ENCODE results near the gene LYPD3.
"Not testable (repeated sequence)": the region's sequence is repeated elsewhere in the genome, so short reads cannot be mapped to it uniquely, and the experiment has no call there.

LYPD3 gene

GRCh38 chr19:43461303-43461702, 4.1 kb downstream of the LYPD3 start:
- DNase-seq (ENCODE audit: low read depth in 2 of 2), result no peak

GRCh38 chr19:43460362-43461016, 4.9 kb downstream of the LYPD3 start:
- no peak for DNase-seq (ENCODE audit: low read depth in 2 of 2)

GRCh38 chr19:43457809-43458208, 7.6 kb downstream of the LYPD3 start:
- DNase-seq (ENCODE audit: low read depth in 2 of 2), result no peak

GRCh38 chr19:43455321-43456113, 9.9 kb downstream of the LYPD3 start:
- no peak for DNase-seq (ENCODE audit: low read depth in 2 of 2)

- no peak for DNase-seq (ENCODE audit: low read depth in 2 of 2)
Measured at GRCh38 chr19:43454031-43454430, 11.4 kb downstream of the LYPD3 start.

DNA sequence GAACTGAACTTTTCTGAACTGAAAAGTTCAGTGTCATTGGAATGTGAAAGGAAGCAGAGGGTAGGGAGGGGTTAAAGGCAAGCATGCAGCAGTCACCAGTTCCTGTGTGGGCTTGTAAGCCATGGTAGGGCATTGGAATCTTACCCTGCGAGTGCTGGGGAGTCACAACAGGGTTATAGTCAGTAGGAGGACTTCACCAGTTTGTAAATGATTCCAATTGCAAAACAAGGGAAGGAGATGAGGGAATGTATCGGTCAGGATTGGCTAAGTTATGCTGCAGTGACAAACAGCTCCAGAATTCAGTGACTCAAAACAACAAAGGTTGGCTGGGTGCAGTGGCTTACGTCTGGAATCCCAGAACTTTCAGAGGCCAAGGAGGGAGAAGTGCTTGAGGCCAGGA, 12.8 kb downstream of the LYPD3 start:
- no peak for DNase-seq (ENCODE audit: low read depth in 2 of 2)

- no peak for DNase-seq (ENCODE audit: low read depth in 2 of 2)
Measured at GRCh38 chr19:43450545-43450997, 14.8 kb downstream of the LYPD3 start.

GRCh38 chr19:43447655-43448054, 17.8 kb downstream of the LYPD3 start:
- DNase-seq (ENCODE audit: low read depth in 2 of 2), result no peak

DNA sequence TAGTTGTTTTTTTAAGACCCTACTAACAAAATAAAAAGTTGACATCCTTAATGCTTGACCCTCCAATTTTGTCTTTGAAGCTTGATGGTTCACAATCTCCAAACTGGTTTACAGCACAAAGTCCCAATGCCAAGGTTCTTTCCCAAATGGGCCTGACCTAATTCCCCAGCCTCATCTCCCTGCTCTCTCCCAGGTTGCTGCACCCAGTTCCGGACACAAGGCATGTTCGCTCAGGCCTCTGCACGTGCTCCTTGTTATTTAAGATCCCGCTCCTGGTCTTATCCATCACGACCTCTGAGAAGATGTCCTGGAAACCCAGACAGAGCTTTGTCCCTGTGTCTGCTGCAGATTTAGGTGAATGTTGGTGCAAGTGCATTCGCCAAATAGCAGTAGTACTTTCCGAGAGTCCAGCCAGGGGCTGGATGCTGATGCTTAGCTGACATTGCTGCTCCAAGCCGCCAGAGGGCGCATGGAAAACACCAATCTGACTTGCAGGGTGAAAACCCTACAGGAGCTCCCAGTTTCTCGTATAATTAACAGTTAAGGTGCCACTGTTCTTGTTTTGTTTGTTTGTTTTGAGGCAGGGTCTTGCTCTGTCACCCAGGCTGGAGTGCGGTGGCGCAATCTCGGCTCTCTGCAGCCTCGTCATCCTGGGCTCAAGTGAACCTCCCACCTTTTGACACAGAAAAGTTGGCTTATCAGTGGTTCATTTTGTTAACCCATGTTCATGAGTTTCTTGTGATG, 18.5 kb downstream of the LYPD3 start:
- DNase-seq (ENCODE audit: low read depth in 2 of 2), result peak; percentile 65 to 72

GRCh38 chr19:43445426-43445825, 20.0 kb downstream of the LYPD3 start:
- DNase-seq (ENCODE audit: low read depth in 2 of 2), result no peak

GRCh38 chr19:43444531-43445287, 20.7 kb downstream of the LYPD3 start:
- no peak for DNase-seq (ENCODE audit: low read depth in 2 of 2)

DNA sequence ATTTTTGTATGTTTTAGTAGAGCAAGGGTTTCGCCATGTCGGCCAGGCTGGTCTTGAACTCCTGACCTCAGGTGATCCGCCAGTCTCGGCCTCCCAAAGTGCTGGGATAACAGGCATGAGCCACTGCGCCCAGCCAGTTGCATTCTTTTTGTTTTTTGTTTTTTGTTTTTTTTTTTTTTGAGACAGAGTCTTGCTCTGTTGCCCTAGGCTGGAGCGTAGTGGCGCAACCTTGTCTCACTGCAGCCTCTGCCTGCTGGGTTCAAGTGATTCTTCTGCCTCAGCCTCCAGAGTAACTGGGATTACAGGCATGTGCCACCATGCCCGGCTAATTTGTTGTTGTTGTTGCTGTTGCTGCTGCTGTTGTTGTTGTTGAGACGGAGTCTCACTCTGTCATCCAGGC, 21.3 kb downstream of the LYPD3 start:
- DNase-seq (ENCODE audit: low read depth in 2 of 2), result not testable (repeated sequence)

GRCh38 chr19:43441716-43442115, 23.7 kb downstream of the LYPD3 start:
- DNase-seq (ENCODE audit: low read depth in 2 of 2), result no peak

DNA sequence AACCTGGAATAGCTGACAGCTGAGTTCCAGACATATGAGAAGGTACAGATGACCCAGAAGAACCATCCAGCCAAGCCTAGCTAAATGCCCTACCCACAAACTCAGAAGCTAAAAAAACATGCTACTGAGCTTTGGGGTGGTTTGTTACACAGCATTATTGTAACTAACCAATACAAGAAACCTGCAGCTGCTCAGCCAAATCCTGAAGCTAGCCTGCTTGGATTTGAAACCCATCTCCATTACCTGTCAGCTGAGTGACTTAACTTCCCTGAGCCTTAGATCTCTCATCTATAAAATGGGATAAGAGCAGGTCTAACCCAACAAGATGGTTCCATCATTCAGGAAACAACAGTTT, 25.7 kb downstream of the LYPD3 start:
- no peak for DNase-seq (ENCODE audit: low read depth in 2 of 2)

GRCh38 chr19:43439032-43439708, 26.2 kb downstream of the LYPD3 start:
- no peak for DNase-seq (ENCODE audit: low read depth in 2 of 2)

DNA sequence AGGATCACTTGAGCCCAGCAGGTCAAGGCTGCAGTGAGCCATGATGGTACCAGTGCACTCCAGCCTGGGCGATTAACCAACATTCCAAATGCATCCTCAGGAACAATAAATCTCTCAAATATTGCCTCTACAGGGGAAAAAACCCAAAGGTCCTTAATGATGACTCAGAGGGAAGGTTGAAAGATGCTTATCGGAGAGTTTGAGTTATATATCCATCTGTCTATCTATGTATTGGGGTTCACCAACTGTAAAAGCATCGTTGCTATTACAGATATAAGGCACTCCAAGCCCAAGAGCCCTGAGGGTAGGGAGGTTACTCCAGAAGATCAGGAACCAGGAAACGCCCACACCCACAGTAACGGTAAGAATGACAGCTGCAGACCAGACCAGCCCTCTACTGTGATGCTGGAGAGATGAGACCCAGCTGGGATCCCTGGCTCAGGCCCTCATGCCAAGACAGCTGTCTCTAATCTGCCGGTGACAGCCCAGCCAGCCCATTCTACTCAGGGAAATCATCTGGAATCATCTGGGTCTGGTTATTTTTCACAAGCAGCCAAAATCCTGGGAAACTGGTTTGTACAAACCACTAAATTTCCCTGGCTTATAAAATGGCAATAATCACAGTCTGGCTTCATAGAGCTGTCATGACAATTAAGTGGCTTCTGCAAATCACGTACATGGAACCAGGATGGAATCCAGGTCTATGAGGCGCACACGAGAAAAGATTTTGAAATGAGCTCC, 26.9 kb downstream of the LYPD3 start:
- no peak for DNase-seq (ENCODE audit: low read depth in 2 of 2)

- DNase-seq (ENCODE audit: low read depth in 2 of 2), result no peak
Measured at GRCh38 chr19:43437712-43438111, 27.7 kb downstream of the LYPD3 start.

DNA sequence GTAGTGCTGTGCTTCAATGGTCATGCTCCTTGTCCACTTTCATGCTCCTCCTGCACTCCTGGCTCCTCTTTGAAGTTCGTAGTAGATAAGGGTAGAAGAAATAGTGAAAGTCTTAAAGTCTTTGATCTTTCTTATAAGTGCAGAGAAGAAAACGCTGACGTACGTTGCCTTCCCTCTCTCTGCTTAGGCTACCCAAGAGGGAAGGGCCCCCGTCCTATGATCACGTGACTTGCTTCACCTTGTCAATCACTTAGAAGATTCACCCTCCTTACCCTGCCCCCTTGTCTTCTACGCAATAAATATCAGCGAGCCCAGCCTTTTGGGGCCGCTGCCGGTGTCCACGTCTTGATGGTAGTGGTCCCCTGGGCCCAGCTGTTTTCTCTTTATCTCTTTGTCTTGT, 28.1 kb downstream of the LYPD3 start:
- not testable (repeated sequence) for DNase-seq (ENCODE audit: low read depth in 2 of 2)

GRCh38 chr19:43435775-43436174, 29.6 kb downstream of the LYPD3 start:
- no peak for DNase-seq (ENCODE audit: low read depth in 2 of 2)

GRCh38 chr19:43433689-43434088, 31.7 kb downstream of the LYPD3 start:
- DNase-seq (ENCODE audit: low read depth in 2 of 2), result no peak

DNA sequence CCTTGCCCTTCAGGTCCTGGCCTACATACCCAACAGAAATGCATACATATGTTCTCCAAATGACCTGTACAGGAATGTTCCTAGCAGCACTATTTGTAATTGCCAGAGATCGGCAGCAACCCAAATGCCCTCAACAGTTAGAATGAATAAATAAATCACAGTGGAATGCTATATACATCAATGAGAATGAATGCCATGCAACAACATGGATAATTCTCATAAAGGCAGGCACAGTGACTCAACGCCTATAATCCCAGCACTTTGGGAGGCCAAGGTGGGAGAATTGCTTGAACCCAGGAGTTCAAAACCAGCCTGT, 32.1 kb downstream of the LYPD3 start:
- no peak for DNase-seq (ENCODE audit: low read depth in 2 of 2)

Measured in stimulated activated CD8-positive, alpha-beta memory T cell treated with anti-CD3 and anti-CD28 coated beads, Interleukin-2, amount 100 ng/mL, for 1 hour (primary cell).